Measurements from ENCODE around the gene DNAJC12.
"Not testable (repeated sequence)": the region's sequence is repeated elsewhere in the genome, so short reads cannot be mapped to it uniquely, and the experiment has no call there.

The DNAJC12 gene

GRCh38 chr10:67837541-67838314 lies at the start of gene DNAJC12:
Gene DNAJC12, minus strand, starts transcription at chr10:67838188. Its CDS starts 177 bp downstream, at chr10:67838011.
- peak in 9 of 51 donors; percentile 3 to 85 (median 23) for DNase-seq

GRCh38 chr10:67884842-67885670 lies 47.1 kb upstream of the DNAJC12 start:
- DNase-seq = peak in 50 of 51 donors; percentile 29 to 93 (median 76)

- peak; percentile 63 to 99 (median 95) for DNase-seq
These were observed 46.4 kb upstream of the DNAJC12 start, which contains the start of gene SIRT1 for GRCh38 chr10:67884313-67884841. Gene SIRT1, plus strand, starts transcription at chr10:67884656. Its CDS starts 66 bp downstream, at chr10:67884722.

- no peak for DNase-seq
These were observed 45.8 kb upstream of the DNAJC12 start for GRCh38 chr10:67883710-67884312.

GRCh38 chr10:67878133-67878532 lies 40.1 kb upstream of the DNAJC12 start:
- no peak for DNase-seq

- not testable (repeated sequence) for DNase-seq
These were observed 39.4 kb upstream of the DNAJC12 start for GRCh38 chr10:67877421-67877820.

GRCh38 chr10:67875340-67876238 lies 37.6 kb upstream of the DNAJC12 start:
- no peak for DNase-seq

- DNase-seq = no peak
These were observed 32.0 kb upstream of the DNAJC12 start for GRCh38 chr10:67869996-67870395.

GRCh38 chr10:67868132-67868531 lies 30.1 kb upstream of the DNAJC12 start:
- no peak for DNase-seq

- no peak for DNase-seq
These were observed 26.8 kb upstream of the DNAJC12 start for GRCh38 chr10:67864607-67865371.

- no peak for DNase-seq
These were observed 25.1 kb upstream of the DNAJC12 start for GRCh38 chr10:67863094-67863493.

- DNase-seq = no peak
These were observed 23.9 kb upstream of the DNAJC12 start for GRCh38 chr10:67861750-67862432.

GRCh38 chr10:67858971-67859370 lies 21.0 kb upstream of the DNAJC12 start:
- DNase-seq = no peak

GRCh38 chr10:67853512-67853911 lies 15.5 kb upstream of the DNAJC12 start:
- DNase-seq = no peak

GRCh38 chr10:67852761-67853160 lies 14.8 kb upstream of the DNAJC12 start:
- DNase-seq = no peak

GRCh38 chr10:67851186-67851585 lies 13.2 kb upstream of the DNAJC12 start:
- DNase-seq = no peak

GRCh38 chr10:67849331-67850011 lies 11.5 kb upstream of the DNAJC12 start:
- peak; percentile 25 to 97 (median 88) for DNase-seq

- no peak for DNase-seq
These were observed 5.3 kb upstream of the DNAJC12 start for GRCh38 chr10:67843284-67843683.

GRCh38 chr10:67841737-67842136 lies 3.7 kb upstream of the DNAJC12 start:
- DNase-seq = no peak
